ENCODE data around the gene MARCHF2.
A peak's percentile ranks its signal among the peaks of the same experiment; 100 is the strongest.

The MARCHF2 gene

GRCh38 chr19:8482696-8483095, 69.6 kb downstream of the MARCHF2 start:
- no peak for DNase-seq

GRCh38 chr19:8483165-8483564, 70.1 kb downstream of the MARCHF2 start:
- DNase-seq = no peak

- peak; percentile 63 for DNase-seq
Observed at GRCh38 chr19:8484331-8484894, 71.3 kb downstream of the MARCHF2 start.

- no peak for DNase-seq
Observed at GRCh38 chr19:8485561-8486371, 72.7 kb downstream of the MARCHF2 start.

GRCh38 chr19:8486661-8487136, 73.6 kb downstream of the MARCHF2 start:
- no peak for DNase-seq

GRCh38 chr19:8487137-8487851, 74.2 kb downstream of the MARCHF2 start:
- peak; percentile 33 for DNase-seq

GRCh38 chr19:8488365-8488764, 75.3 kb downstream of the MARCHF2 start:
- DNase-seq = no peak
